Esophagus squamous epithelium (tissue), 4 donors: Measurements from ENCODE around the gene LHX4.

ENCODE experiments used
- CTCF ChIP-seq, 6 experiments: fragments of 450-650 bp in 4 of 6; fragments of 200-600 bp in 2 of 6; sonication (generic) in 2 of 6; IDR thresholded peaks; one replicate each; pipeline ENCODE4 v1.5.1; 2016 to 2019; ENCODE audit warnings: antibody characterized with exemption in 6 of 6, mild to moderate bottlenecking in 4 of 6, moderate library complexity in 4 of 6
- POLR2A ChIP-seq, 4 donors: fragments of 450-650 bp; IDR thresholded peaks; one replicate each; pipeline ENCODE4 v1.6.1; 2017; ENCODE audit warnings: antibody characterized with exemption in 4 of 4, mild to moderate bottlenecking in 4 of 4, moderate library complexity in 3 of 4

- no peak for TF ChIP-seq CTCF (IDR thresholded peaks at IDR 0.05)
- no peak for TF ChIP-seq POLR2A (IDR thresholded peaks at IDR 0.05)
Measured at GRCh38 chr1:180215856-180216625, 14.0 kb upstream of the LHX4 start.
